Stomach (tissue), 4 donors: ENCODE measurements around the gene TENM3.

ENCODE experiments used
- POLR2A ChIP-seq, 4 donors: fragments of 450-650 bp; IDR thresholded peaks; one replicate each; pipeline ENCODE4 v1.6.1; 2016; ENCODE audit warnings: antibody characterized with exemption in 4 of 4, control low read depth in 2 of 4, mild to moderate bottlenecking in 1 of 4, moderate library complexity in 1 of 4
- POLR2AphosphoS5 ChIP-seq, 3 donors: sonication (generic); formaldehyde crosslinking; IDR thresholded peaks; one replicate each; pipeline ENCODE4 v1.6.1; 2016; ENCODE audit warnings: antibody characterized with exemption in 3 of 3
- TF ChIP-seq, protein P1 (sequence below), 7 experiments: fragments of 450-650 bp in 4 of 7; fragments of 200-600 bp in 3 of 7; sonication (generic) in 3 of 7; IDR thresholded peaks; one replicate each; pipeline ENCODE4 v1.5.1; 2016 to 2019; ENCODE audit warnings: antibody characterized with exemption in 7 of 7, control low read depth in 2 of 7, mild to moderate bottlenecking in 1 of 7

DNA sequence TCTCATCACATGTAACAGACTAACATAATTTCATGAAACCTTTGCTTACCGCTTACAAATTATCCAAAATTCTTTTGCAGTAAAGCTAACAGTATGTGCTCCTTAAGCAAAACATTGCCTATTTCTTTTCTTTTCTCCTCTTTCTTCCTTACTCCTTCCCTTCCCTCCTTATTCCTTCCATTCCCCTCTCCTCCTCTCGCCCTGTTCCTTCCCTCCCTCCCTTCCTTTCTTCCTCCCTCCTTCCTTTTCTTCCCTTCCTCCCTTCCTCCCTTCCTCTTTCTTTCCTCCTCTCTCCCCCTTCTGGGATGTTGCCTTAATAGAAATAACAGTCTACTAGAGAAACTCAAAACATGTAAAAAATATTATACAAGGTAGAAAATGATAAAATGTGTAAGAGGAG, 246.4 kb downstream of the TENM3 start:
- TF ChIP-seq POLR2A (IDR thresholded peaks at IDR 0.05) = no peak
- TF ChIP-seq, protein P1, sequence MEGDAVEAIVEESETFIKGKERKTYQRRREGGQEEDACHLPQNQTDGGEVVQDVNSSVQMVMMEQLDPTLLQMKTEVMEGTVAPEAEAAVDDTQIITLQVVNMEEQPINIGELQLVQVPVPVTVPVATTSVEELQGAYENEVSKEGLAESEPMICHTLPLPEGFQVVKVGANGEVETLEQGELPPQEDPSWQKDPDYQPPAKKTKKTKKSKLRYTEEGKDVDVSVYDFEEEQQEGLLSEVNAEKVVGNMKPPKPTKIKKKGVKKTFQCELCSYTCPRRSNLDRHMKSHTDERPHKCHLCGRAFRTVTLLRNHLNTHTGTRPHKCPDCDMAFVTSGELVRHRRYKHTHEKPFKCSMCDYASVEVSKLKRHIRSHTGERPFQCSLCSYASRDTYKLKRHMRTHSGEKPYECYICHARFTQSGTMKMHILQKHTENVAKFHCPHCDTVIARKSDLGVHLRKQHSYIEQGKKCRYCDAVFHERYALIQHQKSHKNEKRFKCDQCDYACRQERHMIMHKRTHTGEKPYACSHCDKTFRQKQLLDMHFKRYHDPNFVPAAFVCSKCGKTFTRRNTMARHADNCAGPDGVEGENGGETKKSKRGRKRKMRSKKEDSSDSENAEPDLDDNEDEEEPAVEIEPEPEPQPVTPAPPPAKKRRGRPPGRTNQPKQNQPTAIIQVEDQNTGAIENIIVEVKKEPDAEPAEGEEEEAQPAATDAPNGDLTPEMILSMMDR (IDR thresholded peaks at IDR 0.05) = no peak
- no peak for TF ChIP-seq POLR2AphosphoS5 (IDR thresholded peaks at IDR 0.05)
